Stimulated activated CD8-positive, alpha-beta memory T cell treated with anti-CD3 and anti-CD28 coated beads, Interleukin-2, amount 100 ng/mL, for 48 hours (primary cell): ENCODE data around the gene FRZB.

Experiments used
- DNase-seq, 2 donors: peaks; one replicate each; pipeline ENCODE4 v3.0.0-alpha.2; 2020; ENCODE audit warnings: low read depth in 2 of 2

FRZB gene

GRCh38 chr2:182845794-182846417 is 20.5 kb downstream of the FRZB start:
- no peak for DNase-seq

DNA sequence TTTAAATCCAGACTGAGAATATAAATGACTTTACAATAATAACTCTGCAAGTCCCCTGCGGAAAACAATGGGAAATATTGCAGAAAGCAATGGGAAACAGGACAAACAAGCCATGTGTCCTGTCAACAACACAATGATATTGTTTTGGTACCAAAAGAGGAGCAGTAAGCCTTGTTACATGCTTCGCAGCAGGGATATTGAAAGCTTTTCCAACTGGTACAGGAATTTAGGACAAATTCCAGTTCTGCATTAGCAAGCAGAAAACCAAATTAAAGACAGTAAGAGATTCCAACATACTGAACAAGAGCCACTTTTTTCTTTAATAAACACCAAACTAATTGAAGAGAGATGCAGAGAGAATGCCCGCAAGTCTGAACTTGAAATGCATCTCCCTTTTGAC is 30.0 kb downstream of the FRZB start:
- DNase-seq, result no peak

- no peak for DNase-seq
Measured at GRCh38 chr2:182834293-182834692, 32.1 kb downstream of the FRZB start.

GRCh38 chr2:182833084-182833854 is 33.2 kb downstream of the FRZB start:
- DNase-seq, result no peak

DNA sequence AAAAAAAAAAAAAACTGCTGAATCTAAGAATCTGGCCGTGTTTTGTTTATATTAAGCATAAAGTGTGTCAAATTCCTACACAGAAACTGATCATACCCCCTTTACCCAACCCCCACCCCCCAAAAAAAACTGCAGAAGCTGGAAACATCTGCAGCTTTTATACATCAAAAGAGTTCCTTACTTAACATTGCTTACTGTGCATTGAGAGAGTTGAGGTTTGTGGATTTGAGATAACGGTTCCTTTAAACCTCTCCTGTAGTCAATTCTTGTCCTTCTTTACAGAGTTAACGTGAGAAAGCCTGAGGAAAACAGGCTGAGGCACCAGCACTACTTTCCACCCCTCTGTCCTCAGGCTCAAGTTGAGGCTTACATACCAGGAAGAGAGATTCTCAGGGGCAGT is 34.5 kb downstream of the FRZB start:
- DNase-seq, result no peak

- no peak for DNase-seq
Measured at GRCh38 chr2:182831101-182831500, 35.3 kb downstream of the FRZB start.

- DNase-seq, result no peak
Measured at GRCh38 chr2:182827182-182827879, 39.1 kb downstream of the FRZB start.

- DNase-seq, result no peak
Measured at GRCh38 chr2:182826496-182826895, 39.9 kb downstream of the FRZB start.

GRCh38 chr2:182826064-182826463 is 40.4 kb downstream of the FRZB start:
- DNase-seq, result no peak

- DNase-seq, result no peak
Measured at GRCh38 chr2:182824767-182825158, 41.7 kb downstream of the FRZB start.

- no peak for DNase-seq
Measured at GRCh38 chr2:182824056-182824766, 42.2 kb downstream of the FRZB start.

DNA sequence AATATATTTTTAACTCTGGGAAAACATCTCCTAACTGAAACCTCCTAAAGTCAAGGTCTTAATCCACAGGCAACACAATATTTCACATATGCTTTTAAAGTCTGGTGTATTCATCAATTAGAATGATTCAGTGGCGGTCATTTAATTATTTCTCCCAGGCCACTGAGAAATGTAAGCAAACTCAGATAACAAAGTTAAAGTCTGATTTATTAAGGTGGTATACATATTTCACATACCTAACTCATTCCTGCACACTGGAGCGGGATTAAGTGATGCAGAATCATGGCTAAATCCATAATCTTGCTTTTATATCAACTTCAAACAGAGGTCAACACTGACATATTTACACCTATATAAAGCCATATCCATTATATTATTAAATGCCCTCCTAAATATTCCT is 43.7 kb downstream of the FRZB start:
- no peak for DNase-seq

- no peak for DNase-seq
Measured at GRCh38 chr2:182821182-182821581, 45.3 kb downstream of the FRZB start.

DNA sequence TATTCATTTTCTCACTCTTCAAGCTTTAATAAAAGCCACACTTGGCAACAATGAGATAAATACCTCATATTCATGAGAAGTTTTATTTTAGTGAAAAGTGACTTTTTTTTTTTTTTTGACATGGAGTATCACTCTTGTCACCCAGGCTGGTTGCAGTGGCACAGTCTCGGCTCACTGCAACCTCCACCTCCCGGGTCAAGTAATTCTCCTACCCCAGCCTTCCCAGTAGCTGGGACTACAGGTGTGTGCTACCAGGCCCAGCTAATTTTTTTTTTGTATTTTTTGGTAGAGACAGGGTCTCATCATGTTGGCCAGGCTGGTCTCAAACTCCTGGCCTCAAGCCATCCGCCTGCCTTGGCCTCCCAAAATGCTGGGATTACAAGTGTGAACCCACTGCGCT is 47.0 kb downstream of the FRZB start:
- no peak for DNase-seq

- no peak for DNase-seq
Measured at GRCh38 chr2:182818925-182819324, 47.5 kb downstream of the FRZB start.

GRCh38 chr2:182818501-182818900 is 47.9 kb downstream of the FRZB start:
- no peak for DNase-seq

DNA sequence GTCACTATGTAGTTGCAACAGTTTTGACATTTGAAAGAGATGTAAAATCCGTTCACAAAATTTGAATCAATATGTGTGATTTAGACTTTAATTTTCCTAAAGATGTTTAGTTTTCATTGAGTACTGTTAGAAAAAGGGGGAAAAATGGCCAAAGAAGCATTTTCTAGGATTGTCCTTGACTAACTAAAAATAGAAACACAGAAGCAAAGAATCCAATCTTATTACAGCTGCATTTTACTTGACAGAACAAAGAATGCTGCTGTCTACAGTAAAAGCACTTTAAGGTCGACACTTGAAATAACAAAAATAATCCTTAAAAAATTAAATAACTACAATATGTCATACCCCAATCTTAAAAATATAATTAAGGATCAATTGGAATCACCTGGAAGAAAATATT is 48.9 kb downstream of the FRZB start:
- no peak for DNase-seq

GRCh38 chr2:182816866-182817265 is 49.6 kb downstream of the FRZB start:
- no peak for DNase-seq

GRCh38 chr2:182814804-182815203 is 51.6 kb downstream of the FRZB start:
- DNase-seq, result no peak

GRCh38 chr2:182814380-182814779 is 52.1 kb downstream of the FRZB start:
- no peak for DNase-seq

DNA sequence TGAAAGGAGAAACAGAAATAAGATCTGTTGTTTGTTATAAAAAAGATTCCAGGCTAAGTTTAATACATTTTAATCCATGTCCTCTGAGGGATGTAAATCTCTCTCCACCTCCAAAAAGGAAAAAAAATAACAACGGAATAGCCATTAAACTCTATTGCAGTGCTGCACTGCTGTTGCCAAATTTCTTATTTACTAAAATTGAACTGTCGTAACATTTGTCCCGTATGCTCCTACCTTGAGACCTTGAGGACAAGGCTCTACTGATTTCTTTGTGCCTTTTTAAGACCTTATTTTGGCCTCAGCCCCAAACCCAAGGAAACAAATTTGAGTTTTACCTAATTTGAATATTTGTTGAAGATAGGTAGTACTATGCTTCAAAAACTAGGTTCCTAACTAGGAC is 56.4 kb downstream of the FRZB start:
- no peak for DNase-seq

DNA sequence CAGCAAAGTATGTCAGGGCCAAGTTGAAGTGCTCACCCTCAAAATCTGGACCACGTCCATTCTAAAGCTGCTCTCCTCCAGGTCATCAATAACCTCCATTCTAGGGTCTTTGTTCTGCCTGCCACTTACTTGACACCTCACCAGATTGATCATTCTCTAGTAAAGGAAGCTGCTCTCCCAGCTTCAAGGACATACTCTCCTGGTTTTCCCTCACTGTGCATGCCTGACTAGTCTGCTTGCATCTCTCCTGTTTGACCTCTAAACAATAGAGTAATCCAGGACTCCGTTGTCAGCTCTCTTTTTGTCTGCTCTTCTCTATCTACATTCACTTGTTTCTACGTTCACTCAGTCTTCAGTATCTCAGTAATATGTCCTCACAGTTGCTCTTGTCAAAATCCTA is 59.1 kb downstream of the FRZB start:
- DNase-seq, result no peak
